Measurements from ENCODE around the gene ADAMTS12. TPM values are rescaled to one million over a fixed set of nuclear protein-coding genes. Genes with fewer than 3 reads are reported as not detected.

The ADAMTS12 gene
- total and polyA plus RNA-seq, 2 experiments from 2014 or later = 9.1 to 17.1 TPM

DNA sequence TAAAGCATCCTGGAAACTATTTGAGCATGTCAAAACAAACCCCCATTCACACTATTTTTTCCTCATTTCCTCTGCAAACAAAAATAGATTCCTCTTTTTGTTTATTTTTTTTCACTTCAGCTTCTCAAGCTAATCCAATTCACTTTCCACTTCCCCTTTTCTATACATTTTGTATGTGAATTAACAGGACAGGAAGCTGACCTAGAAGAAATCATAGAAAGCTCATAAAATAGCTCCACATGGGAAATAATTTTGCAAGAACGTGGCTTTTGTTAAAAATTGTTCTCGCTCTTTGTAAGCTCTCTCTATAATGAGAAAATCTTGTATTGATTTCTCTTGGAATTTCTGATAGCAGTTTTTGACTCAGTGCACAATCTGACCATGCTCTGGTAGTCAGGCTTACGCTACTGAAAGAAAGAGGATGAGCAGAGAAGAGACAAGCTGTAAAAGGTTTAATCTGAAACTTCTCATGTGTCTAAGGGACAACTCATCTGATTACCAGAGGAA, 215.8 kb downstream of the ADAMTS12 start:
- Histone ChIP-seq H3K9me2 (ENCODE audit: insufficient read depth) (no peaks in the 10 kb centered on the region), H3K79me2 (replicated peaks; ENCODE audit: insufficient read depth) (no peaks in the 10 kb centered on the region), H3K36me3 (ENCODE audit: insufficient read depth) (no peaks in the 10 kb centered on the region), H3F3A (replicated peaks; ENCODE audit: low read depth) (no peaks in the 10 kb centered on the region), H3K27me3 (ENCODE audit: insufficient read depth) (no peaks in the 10 kb centered on the region), H4K20me1 (replicated peaks; ENCODE audit: insufficient read depth) (peaks cover 6% of the 10 kb centered on the region; the same call in 1 of the 2 replicates), H3K4me1 (ENCODE audit: insufficient read depth) (no peaks in the 10 kb centered on the region), H3K4me3 (no peak overlapping the region), H3K4me2 (no peak overlapping the region), H3K27ac (ENCODE audit: low read depth) (0 out of 2 replicates have a peak overlapping the region, but pooled peaks have one; percentile 21), H2AFZ (no peak overlapping the region)
- Mint-ChIP-seq H3K36me3 (ENCODE audit: low read depth) (no peaks in the 10 kb centered on the region), H3K27me3 (ENCODE audit: insufficient read depth, low read depth, poor library complexity) (no peaks in the 10 kb centered on the region), H3K4me1 (no peaks in the 10 kb centered on the region; the same call in 2 of the 3 replicates), H3K4me3 (no peak overlapping the region), H3K27ac (no peak overlapping the region), H3K9me3 (no peaks in the 10 kb centered on the region)
- DNase-seq (ENCODE audit: low spot score) (no peak), ATAC-seq (no peak)
- TF ChIP-seq, protein P1, sequence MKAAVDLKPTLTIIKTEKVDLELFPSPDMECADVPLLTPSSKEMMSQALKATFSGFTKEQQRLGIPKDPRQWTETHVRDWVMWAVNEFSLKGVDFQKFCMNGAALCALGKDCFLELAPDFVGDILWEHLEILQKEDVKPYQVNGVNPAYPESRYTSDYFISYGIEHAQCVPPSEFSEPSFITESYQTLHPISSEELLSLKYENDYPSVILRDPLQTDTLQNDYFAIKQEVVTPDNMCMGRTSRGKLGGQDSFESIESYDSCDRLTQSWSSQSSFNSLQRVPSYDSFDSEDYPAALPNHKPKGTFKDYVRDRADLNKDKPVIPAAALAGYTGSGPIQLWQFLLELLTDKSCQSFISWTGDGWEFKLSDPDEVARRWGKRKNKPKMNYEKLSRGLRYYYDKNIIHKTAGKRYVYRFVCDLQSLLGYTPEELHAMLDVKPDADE (IDR thresholded peaks at IDR 0.05) = no peak
- TF ChIP-seq STAT1 (IDR thresholded peaks at IDR 0.05; ENCODE audit: unreplicated experiment) (no peak), POLR2AphosphoS5 (IDR thresholded peaks at IDR 0.05; ENCODE audit: low read depth) (no peak), JUNB (IDR thresholded peaks at IDR 0.05; ENCODE audit: unreplicated experiment) (no peak), CREB1 (CRISPR knock-in tag; IDR thresholded peaks at IDR 0.05; ENCODE audit: low read depth) (no peak), ZNF114 (CRISPR knock-in tag; IDR thresholded peaks at IDR 0.05) (no peak), NANOG (IDR thresholded peaks at IDR 0.05; ENCODE audit: borderline replicate concordance) (no peak), ZNF331 (CRISPR knock-in tag; IDR thresholded peaks at IDR 0.05; ENCODE audit: low read depth) (no peak), EZH2phosphoT487 (IDR thresholded peaks at IDR 0.05; ENCODE audit: unreplicated experiment) (no peak), EZH2 (IDR thresholded peaks at IDR 0.05; ENCODE audit: low read depth, unreplicated experiment) (no peak)
- TF ChIP-seq, protein P2, sequence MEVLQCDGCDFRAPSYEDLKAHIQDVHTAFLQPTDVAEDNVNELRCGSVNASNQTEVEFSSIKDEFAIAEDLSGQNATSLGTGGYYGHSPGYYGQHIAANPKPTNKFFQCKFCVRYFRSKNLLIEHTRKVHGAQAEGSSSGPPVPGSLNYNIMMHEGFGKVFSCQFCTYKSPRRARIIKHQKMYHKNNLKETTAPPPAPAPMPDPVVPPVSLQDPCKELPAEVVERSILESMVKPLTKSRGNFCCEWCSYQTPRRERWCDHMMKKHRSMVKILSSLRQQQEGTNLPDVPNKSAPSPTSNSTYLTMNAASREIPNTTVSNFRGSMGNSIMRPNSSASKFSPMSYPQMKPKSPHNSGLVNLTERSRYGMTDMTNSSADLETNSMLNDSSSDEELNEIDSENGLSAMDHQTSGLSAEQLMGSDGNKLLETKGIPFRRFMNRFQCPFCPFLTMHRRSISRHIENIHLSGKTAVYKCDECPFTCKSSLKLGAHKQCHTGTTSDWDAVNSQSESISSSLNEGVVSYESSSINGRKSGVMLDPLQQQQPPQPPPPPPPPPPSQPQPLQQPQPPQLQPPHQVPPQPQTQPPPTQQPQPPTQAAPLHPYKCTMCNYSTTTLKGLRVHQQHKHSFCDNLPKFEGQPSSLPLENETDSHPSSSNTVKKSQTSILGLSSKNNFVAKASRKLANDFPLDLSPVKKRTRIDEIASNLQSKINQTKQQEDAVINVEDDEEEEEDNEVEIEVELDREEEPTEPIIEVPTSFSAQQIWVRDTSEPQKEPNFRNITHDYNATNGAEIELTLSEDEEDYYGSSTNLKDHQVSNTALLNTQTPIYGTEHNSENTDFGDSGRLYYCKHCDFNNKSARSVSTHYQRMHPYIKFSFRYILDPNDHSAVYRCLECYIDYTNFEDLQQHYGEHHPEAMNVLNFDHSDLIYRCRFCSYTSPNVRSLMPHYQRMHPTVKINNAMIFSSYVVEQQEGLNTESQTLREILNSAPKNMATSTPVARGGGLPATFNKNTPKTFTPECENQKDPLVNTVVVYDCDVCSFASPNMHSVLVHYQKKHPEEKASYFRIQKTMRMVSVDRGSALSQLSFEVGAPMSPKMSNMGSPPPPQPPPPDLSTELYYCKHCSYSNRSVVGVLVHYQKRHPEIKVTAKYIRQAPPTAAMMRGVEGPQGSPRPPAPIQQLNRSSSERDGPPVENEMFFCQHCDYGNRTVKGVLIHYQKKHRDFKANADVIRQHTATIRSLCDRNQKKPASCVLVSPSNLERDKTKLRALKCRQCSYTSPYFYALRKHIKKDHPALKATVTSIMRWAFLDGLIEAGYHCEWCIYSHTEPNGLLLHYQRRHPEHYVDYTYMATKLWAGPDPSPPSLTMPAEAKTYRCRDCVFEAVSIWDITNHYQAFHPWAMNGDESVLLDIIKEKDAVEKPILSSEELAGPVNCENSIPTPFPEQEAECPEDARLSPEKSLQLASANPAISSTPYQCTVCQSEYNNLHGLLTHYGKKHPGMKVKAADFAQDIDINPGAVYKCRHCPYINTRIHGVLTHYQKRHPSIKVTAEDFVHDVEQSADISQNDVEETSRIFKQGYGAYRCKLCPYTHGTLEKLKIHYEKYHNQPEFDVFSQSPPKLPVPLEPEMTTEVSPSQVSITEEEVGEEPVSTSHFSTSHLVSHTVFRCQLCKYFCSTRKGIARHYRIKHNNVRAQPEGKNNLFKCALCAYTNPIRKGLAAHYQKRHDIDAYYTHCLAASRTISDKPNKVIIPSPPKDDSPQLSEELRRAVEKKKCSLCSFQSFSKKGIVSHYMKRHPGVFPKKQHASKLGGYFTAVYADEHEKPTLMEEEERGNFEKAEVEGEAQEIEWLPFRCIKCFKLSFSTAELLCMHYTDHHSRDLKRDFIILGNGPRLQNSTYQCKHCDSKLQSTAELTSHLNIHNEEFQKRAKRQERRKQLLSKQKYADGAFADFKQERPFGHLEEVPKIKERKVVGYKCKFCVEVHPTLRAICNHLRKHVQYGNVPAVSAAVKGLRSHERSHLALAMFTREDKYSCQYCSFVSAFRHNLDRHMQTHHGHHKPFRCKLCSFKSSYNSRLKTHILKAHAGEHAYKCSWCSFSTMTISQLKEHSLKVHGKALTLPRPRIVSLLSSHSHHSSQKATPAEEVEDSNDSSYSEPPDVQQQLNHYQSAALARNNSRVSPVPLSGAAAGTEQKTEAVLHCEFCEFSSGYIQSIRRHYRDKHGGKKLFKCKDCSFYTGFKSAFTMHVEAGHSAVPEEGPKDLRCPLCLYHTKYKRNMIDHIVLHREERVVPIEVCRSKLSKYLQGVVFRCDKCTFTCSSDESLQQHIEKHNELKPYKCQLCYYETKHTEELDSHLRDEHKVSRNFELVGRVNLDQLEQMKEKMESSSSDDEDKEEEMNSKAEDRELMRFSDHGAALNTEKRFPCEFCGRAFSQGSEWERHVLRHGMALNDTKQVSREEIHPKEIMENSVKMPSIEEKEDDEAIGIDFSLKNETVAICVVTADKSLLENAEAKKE (CRISPR knock-in tag; IDR thresholded peaks at IDR 0.05) = no peak
- TF ChIP-seq, protein P3, sequence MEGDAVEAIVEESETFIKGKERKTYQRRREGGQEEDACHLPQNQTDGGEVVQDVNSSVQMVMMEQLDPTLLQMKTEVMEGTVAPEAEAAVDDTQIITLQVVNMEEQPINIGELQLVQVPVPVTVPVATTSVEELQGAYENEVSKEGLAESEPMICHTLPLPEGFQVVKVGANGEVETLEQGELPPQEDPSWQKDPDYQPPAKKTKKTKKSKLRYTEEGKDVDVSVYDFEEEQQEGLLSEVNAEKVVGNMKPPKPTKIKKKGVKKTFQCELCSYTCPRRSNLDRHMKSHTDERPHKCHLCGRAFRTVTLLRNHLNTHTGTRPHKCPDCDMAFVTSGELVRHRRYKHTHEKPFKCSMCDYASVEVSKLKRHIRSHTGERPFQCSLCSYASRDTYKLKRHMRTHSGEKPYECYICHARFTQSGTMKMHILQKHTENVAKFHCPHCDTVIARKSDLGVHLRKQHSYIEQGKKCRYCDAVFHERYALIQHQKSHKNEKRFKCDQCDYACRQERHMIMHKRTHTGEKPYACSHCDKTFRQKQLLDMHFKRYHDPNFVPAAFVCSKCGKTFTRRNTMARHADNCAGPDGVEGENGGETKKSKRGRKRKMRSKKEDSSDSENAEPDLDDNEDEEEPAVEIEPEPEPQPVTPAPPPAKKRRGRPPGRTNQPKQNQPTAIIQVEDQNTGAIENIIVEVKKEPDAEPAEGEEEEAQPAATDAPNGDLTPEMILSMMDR (conservative IDR thresholded peaks at IDR 0.05; ENCODE audit: low read depth in 2 of 2) = no peak
- TF ChIP-seq, protein P4, sequence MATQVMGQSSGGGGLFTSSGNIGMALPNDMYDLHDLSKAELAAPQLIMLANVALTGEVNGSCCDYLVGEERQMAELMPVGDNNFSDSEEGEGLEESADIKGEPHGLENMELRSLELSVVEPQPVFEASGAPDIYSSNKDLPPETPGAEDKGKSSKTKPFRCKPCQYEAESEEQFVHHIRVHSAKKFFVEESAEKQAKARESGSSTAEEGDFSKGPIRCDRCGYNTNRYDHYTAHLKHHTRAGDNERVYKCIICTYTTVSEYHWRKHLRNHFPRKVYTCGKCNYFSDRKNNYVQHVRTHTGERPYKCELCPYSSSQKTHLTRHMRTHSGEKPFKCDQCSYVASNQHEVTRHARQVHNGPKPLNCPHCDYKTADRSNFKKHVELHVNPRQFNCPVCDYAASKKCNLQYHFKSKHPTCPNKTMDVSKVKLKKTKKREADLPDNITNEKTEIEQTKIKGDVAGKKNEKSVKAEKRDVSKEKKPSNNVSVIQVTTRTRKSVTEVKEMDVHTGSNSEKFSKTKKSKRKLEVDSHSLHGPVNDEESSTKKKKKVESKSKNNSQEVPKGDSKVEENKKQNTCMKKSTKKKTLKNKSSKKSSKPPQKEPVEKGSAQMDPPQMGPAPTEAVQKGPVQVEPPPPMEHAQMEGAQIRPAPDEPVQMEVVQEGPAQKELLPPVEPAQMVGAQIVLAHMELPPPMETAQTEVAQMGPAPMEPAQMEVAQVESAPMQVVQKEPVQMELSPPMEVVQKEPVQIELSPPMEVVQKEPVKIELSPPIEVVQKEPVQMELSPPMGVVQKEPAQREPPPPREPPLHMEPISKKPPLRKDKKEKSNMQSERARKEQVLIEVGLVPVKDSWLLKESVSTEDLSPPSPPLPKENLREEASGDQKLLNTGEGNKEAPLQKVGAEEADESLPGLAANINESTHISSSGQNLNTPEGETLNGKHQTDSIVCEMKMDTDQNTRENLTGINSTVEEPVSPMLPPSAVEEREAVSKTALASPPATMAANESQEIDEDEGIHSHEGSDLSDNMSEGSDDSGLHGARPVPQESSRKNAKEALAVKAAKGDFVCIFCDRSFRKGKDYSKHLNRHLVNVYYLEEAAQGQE (IDR thresholded peaks at IDR 0.05; ENCODE audit: unreplicated experiment) = no peak

Measured in GM23338 (cell line).